H1 (cell line): ENCODE measurements around the gene GULP1. TPM values are rescaled to one million over a fixed set of nuclear protein-coding genes. Genes with fewer than 3 reads are reported as not detected.

Source experiments
- CTCF ChIA-PET: fragments of 300-600 bp; sonication (Branson Sonifier 250); formaldehyde crosslinking; loops from one replicate; lab custom pipeline; 2021; ENCODE audit not compliant: partially characterized antibody; lab: Charles Lee
- POLR2A ChIA-PET: fragments of 300-600 bp; sonication (Branson Sonifier 250); formaldehyde crosslinking; loops from one replicate; lab custom pipeline; 2021; ENCODE audit warnings: inconsistent platforms; ENCODE audit not compliant: partially characterized antibody; lab: Charles Lee
- DNase-seq, 2 experiments: peaks; one replicate each; pipeline versions ENCODE4 v3.0.0 to v3.0.0-alpha.2; 2010 to 2022; ENCODE audit warnings: low spot score in 2 of 2, low read depth in 1 of 2, mixed read lengths in 1 of 2
- FAIRE-seq: peaks from 2 replicates; lab custom pipeline; 2011; peaks lifted over from hg19 to GRCh38; lab: Jason Lieb, UNC
- H2AFZ ChIP-seq: 2 replicates; pipeline ENCODE4 v1.8.1; 2012; ENCODE audit warnings: low read length, inconsistent platforms
- H2AK5ac ChIP-seq: 2 replicates; pipeline ENCODE4 v1.6.1; 2013; ENCODE audit warnings: low read depth, low read length
- H2BK120ac ChIP-seq: replicated peaks from 2 replicates; pipeline ENCODE3; 2013; ENCODE audit warnings: low read depth, low read length, inconsistent platforms
- H2BK12ac ChIP-seq: 2 replicates; pipeline ENCODE4 v1.6.1; 2013; ENCODE audit warnings: low read depth, low read length
- H2BK15ac ChIP-seq: 2 replicates; pipeline ENCODE4 v1.6.1; 2013; ENCODE audit warnings: low read length
- H2BK20ac ChIP-seq: 2 replicates; pipeline ENCODE4 v1.6.1; 2013; ENCODE audit warnings: low read length
- H2BK5ac ChIP-seq: 2 replicates; pipeline ENCODE4 v1.6.1; 2013; ENCODE audit warnings: low read depth, low read length
- H3K14ac ChIP-seq: 2 replicates; pipeline ENCODE4 v1.6.1; 2013; ENCODE audit warnings: inconsistent platforms; ENCODE audit not compliant: insufficient read length
- H3K18ac ChIP-seq: 2 replicates; pipeline ENCODE4 v1.6.1; 2013; ENCODE audit warnings: low read length; ENCODE audit errors: extremely low read depth
- H3K23ac ChIP-seq: 2 replicates; pipeline ENCODE4 v1.6.1; 2013; ENCODE audit warnings: inconsistent platforms; ENCODE audit not compliant: insufficient read length
- H3K23me2 ChIP-seq: 2 replicates; pipeline ENCODE4 v1.6.1; 2013; ENCODE audit warnings: low read depth, low read length
- H3K27ac ChIP-seq: 2 replicates; pipeline ENCODE4 v1.6.1; 2011; ENCODE audit warnings: low read depth, low read length, inconsistent platforms
- H3K27me3 ChIP-seq, 4 experiments: replicated peaks in 1 of 4; 1 replicate in 1 of 4; 2 replicates in 3 of 4; pipeline versions ENCODE4 v1.6.1 to v1.8.1; 2011 to 2013; ENCODE audit warnings: low read length in 3 of 4, mild to moderate bottlenecking in 3 of 4, inconsistent platforms in 2 of 4, mixed read lengths in 2 of 4, moderate library complexity in 1 of 4; ENCODE audit not compliant: control insufficient read depth in 3 of 4, insufficient read depth in 3 of 4; ENCODE audit errors: extremely low read depth in 1 of 4
- H3K36me3 ChIP-seq, 4 experiments: 2 replicates each; pipeline versions ENCODE4 v1.6.1 to v1.8.1; 2011 to 2013; ENCODE audit warnings: mild to moderate bottlenecking in 4 of 4, low read length in 3 of 4, moderate library complexity in 2 of 4, control low read depth in 1 of 4, inconsistent platforms in 1 of 4; ENCODE audit not compliant: insufficient read depth in 4 of 4, control insufficient read depth in 2 of 4
- H3K4ac ChIP-seq: replicated peaks from 2 replicates; pipeline ENCODE3; 2013; ENCODE audit warnings: low read length, low read depth, mixed read lengths, inconsistent platforms; ENCODE audit not compliant: insufficient read length
- H3K4me1 ChIP-seq, 4 experiments: replicated peaks in 1 of 4; 1 replicate in 1 of 4; 2 replicates in 3 of 4; pipeline versions ENCODE4 v1.6.1 to v1.8.1; 2011 to 2013; ENCODE audit warnings: low read length in 3 of 4, inconsistent platforms in 2 of 4, mixed read lengths in 1 of 4; ENCODE audit not compliant: insufficient read depth in 4 of 4, control insufficient read depth in 3 of 4
- H3K4me2 ChIP-seq, 2 experiments: 2 replicates each; pipeline versions ENCODE4 v1.6.1 to v1.8.1; 2011 to 2013; ENCODE audit warnings: low read depth in 2 of 2, low read length in 2 of 2, control low read depth in 1 of 2, inconsistent platforms in 1 of 2, mild to moderate bottlenecking in 1 of 2; ENCODE audit not compliant: insufficient read depth in 1 of 2
- H3K4me3 ChIP-seq, 4 experiments: fragments of 200-600, 300-600 bp in 1 of 4; sonication (generic), shearing (Covaris generic), sonication (Bioruptor Twin) in 1 of 4; 2 replicates each; pipeline versions ENCODE4 v1.5.1 to v1.8.1; 2011 to 2016; ENCODE audit warnings: low read length in 4 of 4, low read depth in 3 of 4, control low read depth in 2 of 4, inconsistent platforms in 2 of 4, mild to moderate bottlenecking in 2 of 4, mixed read lengths in 1 of 4, moderate library complexity in 1 of 4; ENCODE audit not compliant: insufficient read depth in 2 of 4; ENCODE audit errors: extremely low read depth in 1 of 4
- H3K56ac ChIP-seq: replicated peaks from 2 replicates; pipeline ENCODE3; 2013; ENCODE audit warnings: low read depth, mild to moderate bottlenecking, mixed read lengths, low read length, inconsistent platforms; ENCODE audit not compliant: insufficient read length
- H3K79me1 ChIP-seq: 2 replicates; pipeline ENCODE4 v1.6.1; 2013; ENCODE audit warnings: low read depth, low read length, control low read depth
- H3K79me2 ChIP-seq, 2 experiments: 2 replicates each; pipeline versions ENCODE4 v1.6.1 to v1.8.1; 2012 to 2013; ENCODE audit warnings: low read length in 2 of 2, mild to moderate bottlenecking in 2 of 2, inconsistent platforms in 1 of 2; ENCODE audit not compliant: insufficient read depth in 2 of 2, control insufficient read depth in 1 of 2
- H3K9ac ChIP-seq, 4 experiments: replicated peaks in 1 of 4; 1 replicate in 1 of 4; 2 replicates in 3 of 4; pipeline versions ENCODE4 v1.6.1 to v1.8.1; 2011 to 2013; ENCODE audit warnings: low read depth in 3 of 4, low read length in 3 of 4, control low read depth in 2 of 4, mild to moderate bottlenecking in 2 of 4, moderate library complexity in 2 of 4, inconsistent platforms in 1 of 4; ENCODE audit errors: extremely low read depth in 1 of 4
- H3K9me3 ChIP-seq, 2 experiments: 2 replicates each; pipeline versions ENCODE4 v1.6.1 to v1.8.1; 2012 to 2013; ENCODE audit warnings: mild to moderate bottlenecking in 2 of 2, moderate library complexity in 2 of 2, control low read depth in 1 of 2, inconsistent platforms in 1 of 2, low read depth in 1 of 2, low read length in 1 of 2, mixed read lengths in 1 of 2; ENCODE audit not compliant: insufficient read depth in 2 of 2
- H4K20me1 ChIP-seq, 2 experiments: replicated peaks in 1 of 2; 2 replicates each; pipeline versions ENCODE3 to v1.8.1; 2011 to 2013; ENCODE audit warnings: inconsistent platforms in 2 of 2, low read length in 2 of 2, mild to moderate bottlenecking in 1 of 2; ENCODE audit not compliant: insufficient read depth in 2 of 2, control insufficient read depth in 1 of 2
- H4K5ac ChIP-seq: 2 replicates; pipeline ENCODE4 v1.6.1; 2013; ENCODE audit warnings: low read length, low read depth, mixed read lengths, inconsistent platforms; ENCODE audit not compliant: insufficient read length
- H4K8ac ChIP-seq: 2 replicates; pipeline ENCODE4 v1.8.0; 2013; ENCODE audit warnings: mild to moderate bottlenecking, moderate library complexity, low read length, inconsistent platforms; ENCODE audit not compliant: insufficient read depth; ENCODE audit errors: extremely low read depth
- H4K91ac ChIP-seq: replicated peaks from 2 replicates; pipeline ENCODE3; 2013; ENCODE audit warnings: low read length, mixed read lengths, inconsistent platforms; ENCODE audit not compliant: insufficient read length
- BACH1 ChIP-seq: IDR thresholded peaks from 2 replicates; pipeline ENCODE4 v1.6.1; 2012; ENCODE audit warnings: low read length, improper control_type of control experiment
- GTF2F1 ChIP-seq: IDR thresholded peaks from 2 replicates; pipeline ENCODE4 v1.6.1; 2012; ENCODE audit warnings: low read depth, low read length, improper control_type of control experiment, borderline replicate concordance
- KDM4A ChIP-seq: IDR thresholded peaks from one replicate; pipeline ENCODE4 v1.7.1; 2012; ENCODE audit warnings: low read depth, mild to moderate bottlenecking, moderate library complexity, low read length, inconsistent platforms; ENCODE audit not compliant: severe bottlenecking
- MAFK ChIP-seq: IDR thresholded peaks from 2 replicates; pipeline ENCODE4 v1.6.1; 2012; ENCODE audit warnings: low read depth, mild to moderate bottlenecking, improper control_type of control experiment, low read length
- MAX ChIP-seq: IDR thresholded peaks from 2 replicates; pipeline ENCODE4 v1.6.1; 2012; ENCODE audit warnings: inconsistent platforms
- POLR2A ChIP-seq, 2 experiments: IDR thresholded peaks; 1 replicate in 1 of 2; 2 replicates in 1 of 2; pipeline ENCODE4 v1.6.1; 2011; ENCODE audit warnings: low read depth in 2 of 2, low read length in 2 of 2, mild to moderate bottlenecking in 2 of 2; ENCODE audit errors: control extremely low read depth in 1 of 2
- RBBP5 ChIP-seq: IDR thresholded peaks from 2 replicates; pipeline ENCODE4 v1.7.1; 2012; ENCODE audit warnings: low read depth, mild to moderate bottlenecking, inconsistent platforms, low read length, moderate library complexity, borderline replicate concordance
- SP2 ChIP-seq: IDR thresholded peaks from 2 replicates; pipeline ENCODE4 v1.6.1; 2012; ENCODE audit warnings: mild to moderate bottlenecking, low read length, inconsistent platforms
- SRF ChIP-seq: IDR thresholded peaks from 2 replicates; pipeline ENCODE4 v1.6.1; 2011; ENCODE audit warnings: mild to moderate bottlenecking, low read depth, low read length, moderate library complexity
- TCF12 ChIP-seq: IDR thresholded peaks from 2 replicates; pipeline ENCODE4 v1.6.1; 2011; ENCODE audit warnings: low read depth, mild to moderate bottlenecking, low read length
- TEAD4 ChIP-seq: IDR thresholded peaks from 2 replicates; pipeline ENCODE4 v1.6.1; 2012; ENCODE audit warnings: low read depth, low read length, inconsistent platforms, mixed read lengths
- USF2 ChIP-seq: IDR thresholded peaks from 2 replicates; pipeline ENCODE4 v1.6.1; 2011; ENCODE audit warnings: low read length, improper control_type of control experiment
- YY1 ChIP-seq: IDR thresholded peaks from 2 replicates; pipeline ENCODE4 v1.6.1; 2011; ENCODE audit warnings: low read depth, mild to moderate bottlenecking, low read length
- WGBS, 2 experiments: shearing (Covaris generic) in 1 of 2; methylation state at CpG; one replicate each; pipeline versions ENCODE4 v1.1.6 to v1.1.7; 2013 to 2015; ENCODE audit warnings: low lambda C conversion rate in 2 of 2, mixed read lengths in 2 of 2, inconsistent platforms in 1 of 2, low coverage in 1 of 2, missing lambda C conversion rate in 1 of 2; ENCODE audit not compliant: insufficient replicate concordance in 2 of 2, insufficient coverage in 1 of 2, insufficient read length in 1 of 2; ENCODE audit errors: extremely low coverage in 1 of 2, missing lambda C conversion rate in 1 of 2; 5-methylcytosine and 5-hydroxymethylcytosine counted together
- polyA plus RNA-seq, 7 experiments: library from polyadenylated mRNA; depleted of rRNA in 3 of 7; stranded (reverse) in 5 of 7; unstranded in 2 of 7; fragments of >200 nt in 5 of 7; fragments of 200-250 nt in 2 of 7; gene quantifications; 1 replicate in 5 of 7; 2 replicates in 1 of 7; 4 replicates in 1 of 7; pipeline versions ENCODE4 v1.2.1 to v1.2.3, GENCODE V29; 2011 to 2013; ENCODE audit warnings: missing spikeins in 2 of 7, mixed read lengths in 2 of 7
- total RNA-seq: library from RNA; stranded (reverse); fragmentation: NEBNext Ultra II Directional; extraction: Animal tissue kit (Norgen Biotek cat#: 25700); gene quantifications from 2 replicates; pipeline ENCODE4 v1.2.1, GENCODE V29; 2021

GULP1 gene
- total and polyA plus RNA-seq, 2 of the 8 experiments (the other 6 are each of a cell fraction or from before 2014, with no cell fraction given): 69.7 to 139 TPM

- no peak overlapping the region for H3K4me2 ChIP-seq
- no peak overlapping the region for H2BK5ac ChIP-seq
- H2AFZ ChIP-seq: no peak overlapping the region
- TF ChIP-seq USF2 (no peak), POLR2A (IDR thresholded peaks at IDR 0.05; ENCODE audit: control extremely low read depth in 1 of 2, low read depth in 2 of 2, low read length in 2 of 2) (no peak), BACH1 (no peak), YY1 (no peak), SRF (no peak), MAFK (no peak), TCF12 (no peak), GTF2F1 (no peak), TEAD4 (no peak), RBBP5 (no peak), KDM4A (no peak), MAX (no peak), SP2 (no peak)
Measured at GRCh38 chr2:188330316-188331053, 38.8 kb downstream of the GULP1 start.

More at GRCh38 chr2:188330316-188331053, 38.8 kb downstream of the GULP1 start:
- H2BK15ac ChIP-seq: no peak overlapping the region
- no peak overlapping the region for H2BK12ac ChIP-seq
- H3K4me3 ChIP-seq: no peak overlapping the region
- FAIRE-seq: no peak
- DNase-seq: no peak
- ChIA-PET CTCF (no interaction called here), POLR2A (interaction anchor here (1.2 to 2.0 kb wide), 4 partner anchors 8 to 37 kb away, joined by 3 to 7 read pairs (median 4); no protein-coding TSS in a partner anchor)
- no peak overlapping the region for H4K8ac ChIP-seq
- peaks cover 2% of the 10 kb centered on the region for H3K79me1 ChIP-seq
- H3K18ac ChIP-seq: no peak overlapping the region
- H4K20me1 ChIP-seq: peaks cover 10 to 12% of the 10 kb centered on the region in 2 experiments
- no peak overlapping the region for H3K56ac ChIP-seq
- no peak overlapping the region for H3K23ac ChIP-seq
- no peak overlapping the region for H3K27ac ChIP-seq
- H3K14ac ChIP-seq: no peak overlapping the region
- WGBS, 2 experiments: 76% methylated on average over 2 of the region's 2 CpGs; no CpG with 5 or more reads in 1 of the 2 experiments
- no peaks in the 10 kb centered on the region for H3K23me2 ChIP-seq
- H4K91ac ChIP-seq: no peak overlapping the region
- no peak overlapping the region for H2AK5ac ChIP-seq
- peaks cover 0 to 11% (median 7%) of the 10 kb centered on the region in 4 experiments; a peak in 5 of 7 replicates for H3K4me1 ChIP-seq
- no peaks in the 10 kb centered on the region for H3K9me3 ChIP-seq
- H3K4ac ChIP-seq: no peak overlapping the region
- no peak overlapping the region for H2BK20ac ChIP-seq
- H3K9ac ChIP-seq: no peak overlapping the region
- H2BK120ac ChIP-seq: no peak overlapping the region
- no peak overlapping the region for H4K5ac ChIP-seq
- H3K36me3 ChIP-seq: no peaks in the 10 kb centered on the region
- H3K27me3 ChIP-seq: no peaks in the 10 kb centered on the region
- H3K79me2 ChIP-seq: peaks cover 0 to 98% of the 10 kb centered on the region in 2 experiments; a peak in 3 of 4 replicates
